OCI-LY1 (cell line): Measurements from ENCODE around the gene COL25A1.

Experiments
- EZH2 ChIP-seq: fragments of 200-600 bp; sonication (generic), shearing (Covaris generic); IDR thresholded peaks from 2 replicates; pipeline ENCODE4 v1.8.0; 2017; ENCODE audit warnings: borderline replicate concordance, mixed run types, mild to moderate bottlenecking, antibody characterized with exemption, low read length, moderate library complexity, mixed read lengths
- TF ChIP-seq, protein P1 (sequence below): fragments of 200-600 bp; sonication (generic), shearing (Covaris generic); IDR thresholded peaks from 2 replicates; pipeline ENCODE4 v1.5.1; 2017; ENCODE audit warnings: mild to moderate bottlenecking, antibody characterized with exemption, low read length, moderate library complexity, mixed read lengths

- no peak for TF ChIP-seq EZH2
- TF ChIP-seq, protein P1, sequence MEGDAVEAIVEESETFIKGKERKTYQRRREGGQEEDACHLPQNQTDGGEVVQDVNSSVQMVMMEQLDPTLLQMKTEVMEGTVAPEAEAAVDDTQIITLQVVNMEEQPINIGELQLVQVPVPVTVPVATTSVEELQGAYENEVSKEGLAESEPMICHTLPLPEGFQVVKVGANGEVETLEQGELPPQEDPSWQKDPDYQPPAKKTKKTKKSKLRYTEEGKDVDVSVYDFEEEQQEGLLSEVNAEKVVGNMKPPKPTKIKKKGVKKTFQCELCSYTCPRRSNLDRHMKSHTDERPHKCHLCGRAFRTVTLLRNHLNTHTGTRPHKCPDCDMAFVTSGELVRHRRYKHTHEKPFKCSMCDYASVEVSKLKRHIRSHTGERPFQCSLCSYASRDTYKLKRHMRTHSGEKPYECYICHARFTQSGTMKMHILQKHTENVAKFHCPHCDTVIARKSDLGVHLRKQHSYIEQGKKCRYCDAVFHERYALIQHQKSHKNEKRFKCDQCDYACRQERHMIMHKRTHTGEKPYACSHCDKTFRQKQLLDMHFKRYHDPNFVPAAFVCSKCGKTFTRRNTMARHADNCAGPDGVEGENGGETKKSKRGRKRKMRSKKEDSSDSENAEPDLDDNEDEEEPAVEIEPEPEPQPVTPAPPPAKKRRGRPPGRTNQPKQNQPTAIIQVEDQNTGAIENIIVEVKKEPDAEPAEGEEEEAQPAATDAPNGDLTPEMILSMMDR, result no peak
These were observed 509.0 kb downstream of the COL25A1 start for GRCh38 chr4:108793415-108793814.
